Lung (tissue), 12 donors: ENCODE results near the gene TYW1. TPM values are rescaled to one million over a fixed set of nuclear protein-coding genes. Genes with fewer than 3 reads are reported as not detected.
"Not testable (repeated sequence)": the region's sequence is repeated elsewhere in the genome, so short reads cannot be mapped to it uniquely, and the experiment has no call there.

Experiments used
- ATAC-seq: fragments of 200-7000 bp; cut with Tn5 transposase; one replicate; pipeline ENCODE4 v1.9.1; 2020; ENCODE audit warnings: moderate number of reproducible peaks; ENCODE audit not compliant: insufficient read depth, low FRiP score
- DNase-seq, 3 donors: peaks; one replicate each; pipeline ENCODE4 v3.0.0-alpha.2; 2013 to 2017
- H3K27ac ChIP-seq, 2 donors: one replicate each; pipeline ENCODE4 v1.5.1; 2013; ENCODE audit warnings: mild to moderate bottlenecking in 2 of 2, moderate library complexity in 2 of 2, control low read depth in 1 of 2, inconsistent platforms in 1 of 2, low read depth in 1 of 2, low read length in 1 of 2
- H3K27me3 ChIP-seq, 3 donors: one replicate each; pipeline ENCODE4 v1.5.1; 2013; ENCODE audit warnings: low read length in 2 of 3; ENCODE audit not compliant: control insufficient read depth in 3 of 3, insufficient read depth in 3 of 3
- H3K36me3 ChIP-seq, 4 donors: one replicate each; pipeline ENCODE4 v1.5.1; 2013; ENCODE audit warnings: low read length in 4 of 4, mild to moderate bottlenecking in 1 of 4, moderate library complexity in 1 of 4; ENCODE audit not compliant: control insufficient read depth in 4 of 4, insufficient read depth in 4 of 4
- H3K4me1 ChIP-seq, 5 donors: one replicate each; pipeline ENCODE4 v1.5.1; 2013; ENCODE audit warnings: low read length in 5 of 5, mild to moderate bottlenecking in 2 of 5, moderate library complexity in 1 of 5; ENCODE audit not compliant: control insufficient read depth in 5 of 5, insufficient read depth in 5 of 5
- H3K4me3 ChIP-seq: one replicate; pipeline ENCODE4 v1.5.1; 2013; ENCODE audit warnings: mild to moderate bottlenecking, control low read depth, moderate library complexity
- H3K9ac ChIP-seq, 2 donors: one replicate each; pipeline ENCODE4 v1.5.1; 2013; ENCODE audit warnings: low read length in 2 of 2, control low read depth in 1 of 2; ENCODE audit not compliant: insufficient read depth in 1 of 2
- H3K9me3 ChIP-seq, 4 donors: one replicate each; pipeline ENCODE4 v1.5.1; 2013; ENCODE audit warnings: low read length in 3 of 4, mild to moderate bottlenecking in 1 of 4, moderate library complexity in 1 of 4; ENCODE audit not compliant: control insufficient read depth in 4 of 4, insufficient read depth in 3 of 4
- WGBS, 2 donors: extraction: QIAGEN DNeasy Blood & Tissue Kit; methylation state at CpG; one replicate each; pipeline ENCODE4 v1.1.7; 2013; 5-methylcytosine and 5-hydroxymethylcytosine counted together
- polyA plus RNA-seq, 2 donors: library from polyadenylated mRNA; stranded (reverse); fragments of 200-250 nt; gene quantifications; one replicate each; pipeline ENCODE4 v1.2.1, GENCODE V29; 2013
- total RNA-seq, 2 donors: library from RNA; depleted of rRNA in 1 of 2; stranded (reverse); fragments of >200 nt in 1 of 2; gene quantifications; one replicate each; pipeline ENCODE4 v1.2.1, GENCODE V29; 2014 to 2021
- TF ChIP-seq, protein P1 (sequence below): IDR thresholded peaks from 2 replicates; pipeline ENCODE4 v1.5.1; 2012; ENCODE audit warnings: mild to moderate bottlenecking; ENCODE audit errors: control extremely low read depth, extremely low read depth
- donor health status: control.
- donor health status: control.
- donor health status: Bipolar disorder and iron deficiency.
- donor health status: healthy.
- donor health status: DM: yes; HTN: yes; CAD: no.

TYW1 gene
- total and polyA plus RNA-seq, 4 donors = 6.1 to 27.1 (median 12.0) TPM

DNA sequence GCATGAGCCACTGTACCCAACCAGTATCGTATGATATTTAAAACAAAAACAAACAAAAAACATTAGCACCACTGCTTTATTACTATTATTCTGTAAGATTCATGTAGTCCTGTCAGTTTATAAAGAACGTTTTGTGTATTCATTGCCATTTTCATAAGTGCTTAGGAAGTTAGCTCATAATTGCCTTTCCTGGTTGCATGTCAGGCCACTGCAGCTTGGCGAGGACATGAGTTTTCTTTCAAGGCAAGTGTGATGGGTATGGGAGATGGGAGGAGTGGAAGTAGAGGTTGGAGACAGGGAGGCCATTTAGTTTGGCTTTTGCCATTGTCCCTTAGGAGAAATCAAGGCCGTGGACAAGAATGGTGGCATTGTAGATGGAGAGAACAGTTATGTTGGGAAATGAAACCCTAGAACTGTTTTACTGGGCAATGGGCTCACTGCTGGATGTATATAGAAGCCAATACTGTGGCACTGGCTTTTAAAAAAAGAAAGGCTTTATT, 48.9 kb downstream of the TYW1 start:
- no peaks in the 10 kb centered on the region for H3K9me3 ChIP-seq
- TF ChIP-seq, protein P1, sequence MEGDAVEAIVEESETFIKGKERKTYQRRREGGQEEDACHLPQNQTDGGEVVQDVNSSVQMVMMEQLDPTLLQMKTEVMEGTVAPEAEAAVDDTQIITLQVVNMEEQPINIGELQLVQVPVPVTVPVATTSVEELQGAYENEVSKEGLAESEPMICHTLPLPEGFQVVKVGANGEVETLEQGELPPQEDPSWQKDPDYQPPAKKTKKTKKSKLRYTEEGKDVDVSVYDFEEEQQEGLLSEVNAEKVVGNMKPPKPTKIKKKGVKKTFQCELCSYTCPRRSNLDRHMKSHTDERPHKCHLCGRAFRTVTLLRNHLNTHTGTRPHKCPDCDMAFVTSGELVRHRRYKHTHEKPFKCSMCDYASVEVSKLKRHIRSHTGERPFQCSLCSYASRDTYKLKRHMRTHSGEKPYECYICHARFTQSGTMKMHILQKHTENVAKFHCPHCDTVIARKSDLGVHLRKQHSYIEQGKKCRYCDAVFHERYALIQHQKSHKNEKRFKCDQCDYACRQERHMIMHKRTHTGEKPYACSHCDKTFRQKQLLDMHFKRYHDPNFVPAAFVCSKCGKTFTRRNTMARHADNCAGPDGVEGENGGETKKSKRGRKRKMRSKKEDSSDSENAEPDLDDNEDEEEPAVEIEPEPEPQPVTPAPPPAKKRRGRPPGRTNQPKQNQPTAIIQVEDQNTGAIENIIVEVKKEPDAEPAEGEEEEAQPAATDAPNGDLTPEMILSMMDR = no peak
- DNase-seq (no peak), ATAC-seq (no peak)
- no peaks in the 10 kb centered on the region for H3K36me3 ChIP-seq
- no peaks in the 10 kb centered on the region for H3K27me3 ChIP-seq
- 64 to 85% methylated on average over 4 of the region's 4 CpGs for WGBS, 2 donors
- H3K4me1 ChIP-seq = peaks cover 0 to 8% (median 0%) of the 10 kb centered on the region in 5 donors
- H3K9ac ChIP-seq = no peak overlapping the region
- H3K4me3 ChIP-seq = no peak overlapping the region
- H3K27ac ChIP-seq = no peak overlapping the region

DNA sequence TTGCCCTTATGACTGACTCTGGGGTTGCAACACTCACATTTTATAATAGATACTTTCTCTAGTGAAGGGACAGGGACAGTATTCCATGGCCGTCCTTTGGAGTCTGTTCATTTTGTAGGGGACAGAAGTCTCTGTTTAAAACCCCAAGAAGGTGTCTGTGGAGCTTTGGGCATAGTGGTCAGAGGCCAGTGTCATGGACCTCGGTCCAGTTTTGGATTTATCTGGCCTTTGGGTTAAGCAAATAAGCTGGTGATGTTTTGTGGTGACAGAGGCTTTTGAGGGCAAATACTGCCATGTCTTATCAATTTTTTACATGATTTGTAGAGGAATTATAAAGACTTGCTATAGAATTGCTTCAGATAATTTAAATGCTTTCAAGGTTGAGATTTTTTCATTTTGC, 50.2 kb downstream of the TYW1 start:
- 84 to 86% methylated on average over 2 of the region's 2 CpGs for WGBS, 2 donors
- not testable (repeated sequence) for H3K36me3 ChIP-seq, H3K27me3 ChIP-seq, H3K9me3 ChIP-seq, H3K9ac ChIP-seq, H3K27ac ChIP-seq, H3K4me3 ChIP-seq, DNase-seq, ATAC-seq, H3K4me1 ChIP-seq

DNA sequence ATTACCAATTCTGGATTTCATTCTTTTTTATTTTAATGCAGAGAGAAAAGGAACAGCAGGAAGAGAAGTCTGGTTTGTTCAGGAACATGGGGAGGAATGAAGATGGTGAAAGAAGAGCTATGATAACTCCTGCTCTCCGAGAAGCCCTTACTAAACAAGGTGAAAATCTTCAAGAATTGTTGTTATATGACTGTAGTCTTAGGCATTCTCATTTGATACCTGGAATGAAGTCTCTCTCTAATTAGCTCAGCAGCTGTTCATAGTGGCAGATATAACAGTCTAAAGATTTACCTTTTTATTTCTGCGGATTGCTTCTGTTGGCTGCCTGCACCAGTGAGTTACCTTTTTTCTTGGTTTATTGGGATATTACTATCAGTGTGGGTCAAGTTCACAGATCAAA, 53.3 kb downstream of the TYW1 start:
- not testable (repeated sequence) for H3K27ac ChIP-seq, H3K9me3 ChIP-seq, H3K9ac ChIP-seq, H3K4me3 ChIP-seq, ATAC-seq, DNase-seq, H3K36me3 ChIP-seq, H3K27me3 ChIP-seq, H3K4me1 ChIP-seq
- 91 to 98% methylated on average over 2 of the region's 2 CpGs for WGBS, 2 donors

DNA sequence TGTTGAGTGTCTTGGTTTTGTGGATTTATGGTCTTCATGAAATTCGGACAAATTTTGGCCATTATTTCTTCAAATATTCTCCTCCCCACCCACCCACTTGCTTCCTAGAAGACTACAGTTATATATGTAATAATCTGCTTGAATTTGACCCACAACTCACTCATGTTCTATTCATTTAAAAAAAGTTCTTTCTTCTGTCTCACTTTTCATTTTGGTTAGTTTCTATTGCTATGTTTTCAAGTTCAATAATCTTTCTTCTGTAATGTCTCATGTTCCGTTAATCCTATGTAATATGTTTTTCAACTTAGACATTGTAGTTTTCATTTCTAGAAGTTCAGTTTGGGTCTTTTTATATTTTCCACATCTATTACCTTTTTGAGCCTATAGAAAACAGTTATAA, 55.5 kb downstream of the TYW1 start:
- H3K9ac ChIP-seq, H3K27me3 ChIP-seq, H3K9me3 ChIP-seq, ATAC-seq, H3K4me3 ChIP-seq, DNase-seq, H3K4me1 ChIP-seq, H3K27ac ChIP-seq, H3K36me3 ChIP-seq: not testable (repeated sequence)
- WGBS, 2 donors = 97 to 99% methylated on average over 2 of the region's 2 CpGs

DNA sequence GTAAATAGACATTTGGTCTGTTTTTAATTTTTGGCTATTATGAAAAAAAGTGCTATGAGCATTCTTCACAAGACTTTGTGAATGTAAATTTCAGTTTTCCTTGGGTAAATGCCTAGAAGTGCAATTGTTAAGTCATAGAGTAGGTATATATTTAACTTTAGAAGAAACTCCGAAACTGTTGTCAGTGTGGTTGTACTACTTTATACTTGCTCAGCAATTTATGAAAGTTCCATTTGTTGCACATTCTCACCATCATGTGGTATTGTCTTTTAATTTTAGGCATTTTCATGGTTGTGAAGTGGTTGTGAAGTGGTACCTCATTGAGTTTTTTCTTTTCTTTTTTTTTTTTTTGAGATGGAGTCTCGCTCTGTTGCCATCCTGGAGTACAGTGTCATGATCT, 60.0 kb downstream of the TYW1 start:
- H3K27ac ChIP-seq = no peak overlapping the region
- WGBS, 2 donors = 99 to 100% methylated on average over 2 of the region's 2 CpGs
- H3K9me3 ChIP-seq = no peaks in the 10 kb centered on the region
- H3K4me3 ChIP-seq = no peak overlapping the region
- H3K4me1 ChIP-seq = no peaks in the 10 kb centered on the region
- ATAC-seq = no peak
- H3K27me3 ChIP-seq = no peaks in the 10 kb centered on the region
- DNase-seq = no peak
- TF ChIP-seq, protein P1 = no peak
- H3K36me3 ChIP-seq = peaks cover 0 to 3% (median 1%) of the 10 kb centered on the region in 4 donors
- H3K9ac ChIP-seq = no peak overlapping the region

DNA sequence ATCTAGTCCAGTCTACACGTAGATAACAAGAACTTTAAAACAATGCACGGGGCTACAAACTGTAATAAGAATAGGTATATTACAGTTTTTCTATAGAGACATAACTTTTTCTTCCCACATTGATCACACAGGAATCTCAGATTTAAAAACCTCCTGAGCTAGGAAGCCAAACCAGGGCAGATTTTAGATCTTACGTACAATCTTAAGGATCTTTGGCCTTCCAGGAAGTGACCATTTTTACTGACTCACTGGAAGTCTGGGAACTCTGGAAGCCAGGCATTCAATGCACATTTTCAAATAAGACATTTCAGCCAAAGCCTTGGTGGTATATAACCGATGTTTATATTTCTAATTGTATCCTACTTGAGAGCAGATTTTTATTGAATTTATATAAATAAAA, 64.7 kb downstream of the TYW1 start:
- 95 to 99% methylated on average over 4 of the region's 4 CpGs for WGBS, 2 donors
- ATAC-seq, H3K27ac ChIP-seq, H3K9me3 ChIP-seq, DNase-seq, H3K4me3 ChIP-seq, H3K9ac ChIP-seq, H3K4me1 ChIP-seq, H3K27me3 ChIP-seq, H3K36me3 ChIP-seq: not testable (repeated sequence)

DNA sequence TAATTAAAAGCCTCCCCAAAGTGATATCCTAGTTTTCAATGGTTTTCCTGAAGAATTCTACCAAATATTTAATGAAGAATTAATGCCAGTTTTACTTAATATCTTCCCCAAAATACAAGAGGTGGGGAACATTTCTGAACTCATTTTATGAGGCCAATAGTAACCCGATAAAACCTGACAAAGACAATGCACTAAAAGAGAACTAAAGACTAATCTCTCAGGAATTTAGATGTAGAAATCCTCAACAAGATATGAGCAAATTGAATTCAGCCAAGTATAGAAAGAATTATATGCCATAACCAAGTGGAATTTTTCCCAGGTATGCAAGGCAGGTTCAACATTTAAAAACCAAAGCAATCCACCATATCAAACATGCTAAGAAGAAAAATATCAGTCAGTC, 66.2 kb downstream of the TYW1 start:
- not testable (repeated sequence) for H3K27me3 ChIP-seq, ATAC-seq, H3K9ac ChIP-seq, H3K4me3 ChIP-seq, H3K4me1 ChIP-seq, H3K9me3 ChIP-seq, H3K27ac ChIP-seq, DNase-seq, H3K36me3 ChIP-seq
- WGBS, 2 donors = 91 to 100% methylated on average over 1 of the region's 1 CpG
